Common myeloid progenitor, CD34-positive (primary cell): Measurements from ENCODE around the gene FXR2.

ENCODE experiments used
- CTCF ChIA-PET: fragments of 350-600 bp; sonication (Branson Sonifier 250); formaldehyde crosslinking; loops from one replicate; lab custom pipeline; 2021; ENCODE audit warnings: antibody characterized with exemption; lab: Charles Lee
- POLR2A ChIA-PET: fragments of 350-600 bp; sonication (Branson Sonifier 250); formaldehyde crosslinking; loops from one replicate; lab custom pipeline; 2021; ENCODE audit warnings: antibody characterized with exemption; lab: Charles Lee
- DNase-seq, 3 donors: peaks; one replicate each; pipeline versions ENCODE4 v3.0.0 to v3.0.0-alpha.2; 2013
- H3K27ac ChIP-seq, 2 experiments: 1 replicate in 1 of 2; 2 replicates in 1 of 2; pipeline ENCODE4 v1.7.0; 2013; ENCODE audit warnings: inconsistent platforms in 2 of 2, low read length in 2 of 2, mild to moderate bottlenecking in 2 of 2, low read depth in 1 of 2, moderate library complexity in 1 of 2; ENCODE audit not compliant: severe bottlenecking in 2 of 2, insufficient read depth in 1 of 2, poor library complexity in 1 of 2
- H3K27me3 ChIP-seq, 5 experiments: replicated peaks in 2 of 5; 1 replicate in 3 of 5; 2 replicates in 2 of 5; pipeline versions ENCODE4 v1.6.1 to v1.7.0; 2013; ENCODE audit warnings: low read length in 4 of 5, mild to moderate bottlenecking in 2 of 5, moderate library complexity in 2 of 5, inconsistent platforms in 1 of 5; ENCODE audit not compliant: insufficient read depth in 5 of 5, control insufficient read depth in 4 of 5
- H3K36me3 ChIP-seq, 4 experiments: 1 replicate in 2 of 4; 2 replicates in 2 of 4; pipeline versions ENCODE4 v1.6.1 to v1.7.0; 2013; ENCODE audit warnings: low read length in 3 of 4, control low read depth in 1 of 4, mild to moderate bottlenecking in 1 of 4; ENCODE audit not compliant: control insufficient read depth in 4 of 4, insufficient read depth in 4 of 4
- H3K4me1 ChIP-seq, 4 experiments: 1 replicate in 3 of 4; 2 replicates in 1 of 4; pipeline versions ENCODE4 v1.6.1 to v1.7.1; 2013; ENCODE audit warnings: low read length in 3 of 4, mild to moderate bottlenecking in 3 of 4, control low read depth in 1 of 4, inconsistent platforms in 1 of 4, moderate library complexity in 1 of 4; ENCODE audit not compliant: control insufficient read depth in 4 of 4, insufficient read depth in 4 of 4; ENCODE audit errors: control extremely low read depth in 1 of 4
- H3K4me3 ChIP-seq, 7 experiments: 1 replicate in 4 of 7; 2 replicates in 3 of 7; pipeline versions ENCODE4 v1.5.1 to v1.7.0; 2013; ENCODE audit warnings: mild to moderate bottlenecking in 7 of 7, low read length in 6 of 7, moderate library complexity in 6 of 7, inconsistent platforms in 2 of 7, low read depth in 2 of 7, control low read depth in 1 of 7; ENCODE audit not compliant: insufficient read depth in 4 of 7, control insufficient read depth in 1 of 7; ENCODE audit errors: extremely low read depth in 1 of 7
- H3K9me3 ChIP-seq, 5 experiments: 1 replicate in 4 of 5; 2 replicates in 1 of 5; pipeline versions ENCODE4 v1.6.1 to v1.7.1; 2013; ENCODE audit warnings: low read length in 4 of 5, mild to moderate bottlenecking in 2 of 5, inconsistent platforms in 1 of 5, low read depth in 1 of 5, moderate library complexity in 1 of 5; ENCODE audit not compliant: control insufficient read depth in 4 of 5, insufficient read depth in 2 of 5; ENCODE audit errors: control extremely low read depth in 1 of 5
- WGBS: methylation state at CpG from one replicate; pipeline ENCODE4 v1.1.5; 2013; ENCODE audit not compliant: insufficient coverage; 5-methylcytosine and 5-hydroxymethylcytosine counted together

FXR2 gene

DNA sequence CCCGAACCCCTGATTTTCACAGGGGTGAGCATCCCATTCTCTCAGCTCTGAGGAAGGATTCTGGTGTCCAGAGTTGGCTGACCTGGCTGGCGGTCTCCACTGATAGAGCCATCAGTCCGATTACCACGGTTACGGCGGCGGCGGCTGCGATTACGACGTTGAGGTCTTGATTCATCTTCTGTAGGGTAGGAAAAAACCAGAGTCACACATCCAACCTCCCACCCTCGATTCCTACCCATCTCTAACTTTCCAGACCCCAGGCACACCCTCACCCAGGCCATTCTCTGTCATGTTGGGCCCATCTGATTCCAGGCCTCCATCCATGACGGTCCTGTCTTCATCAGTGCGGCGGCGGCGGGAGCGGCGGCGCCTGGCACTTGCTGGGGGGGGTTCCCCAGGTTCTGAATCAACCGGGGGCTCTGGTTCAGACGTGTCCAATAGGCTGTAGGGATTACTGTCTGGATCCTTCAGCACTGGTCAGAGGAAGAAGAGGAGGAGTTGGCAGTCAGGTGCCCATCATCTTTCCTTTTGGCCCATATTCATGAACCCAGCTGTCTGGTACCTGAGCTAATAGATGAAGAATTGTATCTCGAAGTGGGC, 22.2 kb downstream of the FXR2 start:
- POLR2A ChIA-PET, result interaction anchor here (1.0 kb wide), 1 partner anchor 13 kb away, joined by 4 read pairs; the partner anchor contains the start of gene CD68
- no peak for DNase-seq
- 97% methylated on average over 13 of the region's 23 CpGs for WGBS
- Histone ChIP-seq H3K4me3 (no peak overlapping the region), H3K9me3 (no peaks in the 10 kb centered on the region), H3K4me1 (peaks cover 0 to 15% (median 5%) of the 10 kb centered on the region in 4 experiments), H3K27ac (no peak overlapping the region), H3K36me3 (peaks cover 32 to 94% (median 60%) of the 10 kb centered on the region in 4 experiments), H3K27me3 (no peaks in the 10 kb centered on the region)
- CTCF ChIA-PET, result interaction anchor here (1.0 to 2.2 kb wide), 7 partner anchors 9 to 77 kb away, joined by 3 to 9 read pairs (median 4); partner anchors contain the start of gene MPDU1

DNA sequence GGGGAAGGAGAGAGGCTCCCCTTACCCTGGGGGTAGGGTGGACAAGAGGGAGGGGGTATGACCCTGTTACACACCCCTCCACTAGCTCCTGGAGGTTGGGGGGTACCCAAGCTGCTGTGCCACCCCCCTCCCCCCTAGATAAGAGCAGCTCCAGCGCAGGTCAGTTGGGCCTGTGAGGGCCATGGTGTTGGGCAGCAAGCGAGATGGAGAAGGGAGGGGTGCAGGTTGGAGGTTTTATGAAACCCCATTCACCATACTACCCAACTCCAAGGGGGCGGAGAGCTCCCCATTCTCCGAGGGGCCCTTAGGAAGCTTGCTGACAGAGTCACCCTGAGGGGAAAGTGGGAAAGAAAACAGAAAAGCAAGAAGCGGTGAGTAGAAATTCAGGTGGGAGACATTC, 23.1 kb downstream of the FXR2 start:
- Histone ChIP-seq H3K27me3 (no peaks in the 10 kb centered on the region), H3K9me3 (no peaks in the 10 kb centered on the region), H3K4me3 (no peak overlapping the region), H3K36me3 (peaks cover 32 to 97% (median 63%) of the 10 kb centered on the region in 4 experiments), H3K4me1 (peaks cover 0 to 15% (median 5%) of the 10 kb centered on the region in 4 experiments), H3K27ac (no peak overlapping the region)
- POLR2A ChIA-PET, result no interaction called here
- WGBS, result no CpG with 5 or more reads among the region's 5 CpGs
- CTCF ChIA-PET, result interaction anchor here (0.6 to 2.2 kb wide), 5 partner anchors 8 to 71 kb away, joined by 3 to 9 read pairs (median 4); partner anchors contain the start of gene MPDU1
- no peak for DNase-seq

GRCh38 chr17:7590743-7591142, 24.0 kb downstream of the FXR2 start:
- no peaks in the 10 kb centered on the region for H3K9me3 ChIP-seq
- no peak overlapping the region for H3K27ac ChIP-seq
- no peak for DNase-seq
- H3K4me1 ChIP-seq, result peaks cover 0 to 16% (median 7%) of the 10 kb centered on the region in 4 experiments
- ChIA-PET CTCF (interaction anchor here (0.8 to 7.6 kb wide), 8 partner anchors 10 to 97 kb away, joined by 3 to 58 read pairs (median 12); partner anchors contain the start of genes CD68 and TP53), POLR2A (interaction anchor here (0.9 kb wide), 1 partner anchor 97 kb away, joined by 3 read pairs; no protein-coding TSS in a partner anchor)
- no peaks in the 10 kb centered on the region for H3K27me3 ChIP-seq
- H3K4me3 ChIP-seq, result no peak overlapping the region
- peaks cover 27 to 96% (median 59%) of the 10 kb centered on the region in 4 experiments for H3K36me3 ChIP-seq
- WGBS, result 97% methylated on average over 4 of the region's 4 CpGs

DNA sequence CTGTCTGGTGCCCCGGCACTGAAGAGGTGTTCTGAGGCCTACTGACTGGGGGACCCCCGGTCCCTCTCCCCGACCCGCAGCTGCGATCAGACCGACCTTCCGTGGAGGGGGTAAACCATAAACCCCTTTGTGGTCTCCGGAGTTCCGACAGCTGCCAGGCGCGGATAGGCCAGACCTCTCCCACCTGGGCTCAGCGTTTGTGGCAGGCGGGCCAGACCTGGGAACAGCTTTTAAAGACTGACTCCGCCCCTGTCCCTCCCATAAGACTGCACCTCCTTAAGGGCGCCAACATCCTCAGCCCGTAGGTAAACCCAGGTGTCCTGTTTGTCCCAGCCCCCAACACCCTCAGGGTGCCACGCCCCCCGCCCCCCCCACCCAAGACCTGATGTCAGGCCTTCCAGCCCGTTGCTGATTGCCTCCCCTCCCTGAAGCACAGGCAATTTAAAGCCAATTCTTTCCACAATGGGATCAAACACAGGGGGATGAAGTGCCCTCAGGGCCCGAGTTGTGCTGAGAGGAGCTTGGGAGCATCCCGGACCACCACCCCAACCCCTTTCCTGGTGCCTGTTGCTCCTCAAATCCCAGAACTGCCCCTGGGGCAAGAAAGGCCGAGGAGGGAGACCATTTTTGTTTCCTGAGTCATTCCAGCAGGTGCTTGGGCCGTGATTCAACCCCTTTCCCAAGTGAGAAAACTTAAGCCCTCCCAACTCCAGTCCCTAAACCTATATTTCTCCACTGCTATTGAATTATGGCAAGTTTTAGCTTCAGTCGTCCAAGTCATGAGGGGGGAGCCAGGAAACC, 24.6 kb downstream of the FXR2 start, which contains the start of gene SOX15:
TSS of gene SOX15 (minus strand) at position 204 of the 801 bp plus-strand sequence. CDS start 418 bp downstream, outside the sequence.
- POLR2A ChIA-PET, result interaction anchor here (0.6 to 1.1 kb wide), 3 partner anchors 10 to 98 kb away, joined by 3 to 4 read pairs (median 3); partner anchors contain the start of gene CD68
- H3K4me3 ChIP-seq, result peak within 1 kb of the TSS in 2 of 7 experiments; percentile 28 to 40
- H3K27ac ChIP-seq, result no peak within 1 kb of the TSS
- H3K36me3 ChIP-seq, result peaks cover 23 to 90% (median 53%) of the 10 kb centered on the region in 4 experiments
- H3K4me1 ChIP-seq, result peaks cover 0 to 22% (median 11%) of the 10 kb centered on the region in 4 experiments
- H3K27me3 ChIP-seq, result no peaks in the 10 kb centered on the region
- CTCF ChIA-PET, result interaction anchor here (0.8 to 7.6 kb wide), 18 partner anchors 10 to 235 kb away, joined by 3 to 58 read pairs (median 6); partner anchors contain the start of genes CD68, SENP3, TMEM95 and TP53
- no peaks in the 10 kb centered on the region for H3K9me3 ChIP-seq
- DNase-seq, result no peak
- WGBS, result 85% methylated on average over 18 of the region's 24 CpGs

- H3K4me1 ChIP-seq, result peaks cover 0 to 30% (median 18%) of the 10 kb centered on the region in 4 experiments
- H3K36me3 ChIP-seq, result peaks cover 17 to 82% (median 49%) of the 10 kb centered on the region in 4 experiments
- WGBS, result 41% methylated on average over 56 of the region's 56 CpGs
- POLR2A ChIA-PET, result interaction anchor here (0.6 to 1.1 kb wide), 3 partner anchors 10 to 23 kb away, joined by 3 to 4 read pairs (median 3); partner anchors contain the start of gene CD68
- H3K27me3 ChIP-seq, result no peaks in the 10 kb centered on the region
- CTCF ChIA-PET, result interaction anchor here (1.0 to 7.6 kb wide), 19 partner anchors 9 to 234 kb away, joined by 3 to 58 read pairs (median 6); partner anchors contain the start of genes CD68, SAT2, SENP3 and TMEM95
- peak overlapping the region in 2 of 7 experiments; percentile 28 to 40 for H3K4me3 ChIP-seq
- H3K27ac ChIP-seq, result no peak overlapping the region
- DNase-seq, result peak; percentile 77 to 87 (median 78)
- H3K9me3 ChIP-seq, result no peaks in the 10 kb centered on the region
Observed at GRCh38 chr17:7589204-7589868, 25.4 kb downstream of the FXR2 start.

GRCh38 chr17:7588553-7589203, 26.0 kb downstream of the FXR2 start:
- H3K27me3 ChIP-seq, result no peaks in the 10 kb centered on the region
- peaks cover 1 to 32% (median 20%) of the 10 kb centered on the region in 4 experiments for H3K4me1 ChIP-seq
- H3K9me3 ChIP-seq, result no peaks in the 10 kb centered on the region
- H3K4me3 ChIP-seq, result peak overlapping the region in 2 of 7 experiments; percentile 28 to 40
- no peak for DNase-seq
- CTCF ChIA-PET, result interaction anchor here (0.7 to 7.6 kb wide), 17 partner anchors 8 to 233 kb away, joined by 3 to 58 read pairs (median 6); partner anchors contain the start of genes CD68, SAT2, SENP3 and TMEM95
- no peak overlapping the region for H3K27ac ChIP-seq
- 92% methylated on average over 29 of the region's 30 CpGs for WGBS
- H3K36me3 ChIP-seq, result peaks cover 13 to 76% (median 43%) of the 10 kb centered on the region in 4 experiments
- POLR2A ChIA-PET, result interaction anchor here (0.6 to 1.1 kb wide), 2 partner anchors 9 to 23 kb away, joined by 3 read pairs; partner anchors contain the start of gene CD68
